ENCODE results near the gene EFNA5.

- TF ChIP-seq POLR2A (IDR thresholded peaks at IDR 0.05) (no peak), CTCF (IDR thresholded peaks at IDR 0.05) (no peak)
These were observed 158.7 kb downstream of the EFNA5 start for GRCh38 chr5:107512029-107512428.

Data from lower leg skin (tissue), 3 donors.